Measurements from ENCODE around the gene THOC6. TPM values are rescaled to one million over a fixed set of nuclear protein-coding genes. Genes with fewer than 3 reads are reported as not detected.

The THOC6 gene
- total RNA-seq, 1 donor = 28.1 TPM

DNA sequence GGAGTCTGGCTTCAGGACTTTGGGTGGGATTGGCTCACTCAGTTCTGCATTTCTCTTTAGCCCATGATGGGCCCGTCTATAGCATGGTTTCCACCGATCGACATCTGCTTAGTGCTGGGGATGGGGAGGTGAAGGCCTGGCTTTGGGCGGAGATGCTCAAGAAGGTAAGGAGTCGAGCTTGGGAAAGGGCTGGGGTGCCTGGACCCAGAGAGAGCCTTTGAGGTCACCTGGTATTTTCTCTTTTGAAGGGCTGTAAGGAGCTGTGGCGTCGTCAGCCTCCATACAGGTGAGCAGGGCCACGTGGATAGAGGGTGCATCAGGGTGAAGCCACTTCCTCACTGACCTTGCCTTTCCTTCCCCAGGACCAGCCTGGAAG lies 2.2 kb downstream of the THOC6 start:
- H3K4me3 ChIP-seq (ENCODE audit: low read depth, low read length) = no peak overlapping the region
- DNase-seq (ENCODE audit: low read depth) = no peak
- TF ChIP-seq, protein P1, sequence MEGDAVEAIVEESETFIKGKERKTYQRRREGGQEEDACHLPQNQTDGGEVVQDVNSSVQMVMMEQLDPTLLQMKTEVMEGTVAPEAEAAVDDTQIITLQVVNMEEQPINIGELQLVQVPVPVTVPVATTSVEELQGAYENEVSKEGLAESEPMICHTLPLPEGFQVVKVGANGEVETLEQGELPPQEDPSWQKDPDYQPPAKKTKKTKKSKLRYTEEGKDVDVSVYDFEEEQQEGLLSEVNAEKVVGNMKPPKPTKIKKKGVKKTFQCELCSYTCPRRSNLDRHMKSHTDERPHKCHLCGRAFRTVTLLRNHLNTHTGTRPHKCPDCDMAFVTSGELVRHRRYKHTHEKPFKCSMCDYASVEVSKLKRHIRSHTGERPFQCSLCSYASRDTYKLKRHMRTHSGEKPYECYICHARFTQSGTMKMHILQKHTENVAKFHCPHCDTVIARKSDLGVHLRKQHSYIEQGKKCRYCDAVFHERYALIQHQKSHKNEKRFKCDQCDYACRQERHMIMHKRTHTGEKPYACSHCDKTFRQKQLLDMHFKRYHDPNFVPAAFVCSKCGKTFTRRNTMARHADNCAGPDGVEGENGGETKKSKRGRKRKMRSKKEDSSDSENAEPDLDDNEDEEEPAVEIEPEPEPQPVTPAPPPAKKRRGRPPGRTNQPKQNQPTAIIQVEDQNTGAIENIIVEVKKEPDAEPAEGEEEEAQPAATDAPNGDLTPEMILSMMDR (IDR thresholded peaks at IDR 0.05; ENCODE audit: insufficient read depth, low read depth, low read length) = no peak

DNA sequence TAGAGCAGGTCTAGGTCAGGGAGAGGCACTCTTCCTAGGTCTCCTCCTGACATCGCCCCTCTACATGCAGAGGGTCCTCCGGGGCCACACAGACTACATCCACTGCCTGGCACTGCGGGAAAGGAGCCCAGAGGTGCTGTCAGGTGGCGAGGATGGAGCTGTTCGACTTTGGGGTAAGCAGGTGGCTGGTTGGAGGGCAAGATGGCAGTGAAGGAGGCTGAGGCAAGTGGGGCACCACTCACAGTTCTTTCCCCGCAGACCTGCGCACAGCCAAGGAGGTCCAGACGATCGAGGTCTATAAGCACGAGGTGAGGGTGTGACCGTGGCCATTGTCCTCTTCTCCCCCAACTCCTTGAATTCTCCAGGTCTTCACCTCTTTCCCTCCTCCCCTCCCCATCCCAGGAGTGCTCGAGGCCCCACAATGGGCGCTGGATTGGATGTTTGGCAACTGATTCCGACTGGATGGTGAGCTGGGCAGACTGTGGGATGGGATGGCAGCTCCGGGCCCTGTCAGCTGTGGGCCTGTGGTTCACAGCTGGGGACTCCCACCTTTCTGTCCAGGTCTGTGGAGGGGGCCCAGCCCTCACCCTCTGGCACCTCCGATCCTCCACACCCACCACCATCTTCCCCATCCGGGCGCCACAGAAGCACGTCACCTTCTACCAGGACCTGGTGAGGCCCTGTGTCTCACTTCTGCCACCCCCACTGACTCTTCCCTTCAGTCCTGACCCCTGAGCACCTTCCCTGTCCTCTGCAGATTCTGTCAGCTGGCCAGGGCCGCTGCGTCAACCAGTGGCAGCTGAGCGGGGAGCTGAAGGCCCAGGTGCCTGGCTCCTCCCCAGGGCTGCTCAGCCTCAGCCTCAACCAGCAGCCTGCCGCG lies 3.0 kb downstream of the THOC6 start:
- no peak overlapping the region for H3K4me3 ChIP-seq (ENCODE audit: low read depth, low read length)
- no peak for DNase-seq (ENCODE audit: low read depth)
- TF ChIP-seq, protein P1 (IDR thresholded peaks at IDR 0.05; ENCODE audit: insufficient read depth, low read depth, low read length) = no peak

DNA sequence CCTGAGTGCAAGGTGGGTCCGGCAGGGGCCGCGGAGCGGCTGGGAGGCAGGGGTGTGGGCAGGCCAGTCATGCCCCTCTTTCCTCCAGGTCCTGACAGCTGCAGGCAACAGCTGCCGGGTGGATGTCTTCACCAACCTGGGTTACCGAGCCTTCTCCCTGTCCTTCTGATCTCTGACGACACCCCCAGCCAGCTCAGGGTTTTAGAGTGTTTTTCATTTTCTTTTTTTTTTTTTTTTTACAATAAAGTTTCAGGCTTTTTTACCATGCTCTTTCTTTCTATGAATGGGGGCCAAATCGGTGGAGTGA lies 3.6 kb downstream of the THOC6 start:
- TF ChIP-seq, protein P1 (IDR thresholded peaks at IDR 0.05; ENCODE audit: insufficient read depth, low read depth, low read length) = no peak
- DNase-seq (ENCODE audit: low read depth) = no peak
- no peak overlapping the region for H3K4me3 ChIP-seq (ENCODE audit: low read depth, low read length)

DNA sequence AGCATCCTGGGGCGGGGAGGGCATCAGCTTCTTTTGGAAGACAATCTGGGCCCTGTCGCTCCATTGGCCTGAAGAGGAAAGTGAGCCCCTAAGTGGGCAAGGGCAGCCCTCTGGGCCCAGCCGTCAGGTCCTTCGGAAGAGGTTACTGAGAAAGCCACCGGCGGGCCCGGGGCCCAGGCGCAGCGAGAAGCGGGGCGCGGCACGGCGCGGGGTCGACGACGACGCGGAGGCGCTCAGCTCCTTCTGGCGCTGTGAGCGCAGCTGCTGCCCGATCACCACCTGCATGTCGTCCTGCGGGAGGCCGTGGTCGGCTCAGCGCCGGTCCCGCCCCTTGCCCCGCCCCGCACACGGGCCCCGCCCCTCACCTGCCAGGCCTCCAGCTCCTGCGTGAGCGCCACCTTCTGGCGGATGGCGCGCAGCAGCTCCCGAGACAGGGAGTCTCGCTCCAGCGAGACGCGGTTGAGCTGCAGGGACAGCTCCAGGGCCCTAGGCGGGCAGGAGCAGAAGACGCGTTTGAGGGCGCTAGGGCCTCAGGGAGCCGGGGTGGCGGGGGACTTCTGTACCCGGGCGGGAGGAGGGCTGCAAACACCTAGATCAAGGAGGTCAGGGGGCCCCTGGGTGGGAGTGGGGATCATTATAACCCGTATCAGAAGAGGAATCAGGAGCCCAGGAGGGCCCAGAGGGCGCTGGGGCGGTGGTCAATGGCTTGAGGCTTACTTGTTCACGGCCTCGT lies 4.3 kb downstream of the THOC6 start:
- peak; percentile 64 for DNase-seq (ENCODE audit: low read depth)
- TF ChIP-seq, protein P1 (IDR thresholded peaks at IDR 0.05; ENCODE audit: insufficient read depth, low read depth, low read length) = peak; percentile 58
- H3K4me3 ChIP-seq (ENCODE audit: low read depth, low read length) = no peak overlapping the region

DNA sequence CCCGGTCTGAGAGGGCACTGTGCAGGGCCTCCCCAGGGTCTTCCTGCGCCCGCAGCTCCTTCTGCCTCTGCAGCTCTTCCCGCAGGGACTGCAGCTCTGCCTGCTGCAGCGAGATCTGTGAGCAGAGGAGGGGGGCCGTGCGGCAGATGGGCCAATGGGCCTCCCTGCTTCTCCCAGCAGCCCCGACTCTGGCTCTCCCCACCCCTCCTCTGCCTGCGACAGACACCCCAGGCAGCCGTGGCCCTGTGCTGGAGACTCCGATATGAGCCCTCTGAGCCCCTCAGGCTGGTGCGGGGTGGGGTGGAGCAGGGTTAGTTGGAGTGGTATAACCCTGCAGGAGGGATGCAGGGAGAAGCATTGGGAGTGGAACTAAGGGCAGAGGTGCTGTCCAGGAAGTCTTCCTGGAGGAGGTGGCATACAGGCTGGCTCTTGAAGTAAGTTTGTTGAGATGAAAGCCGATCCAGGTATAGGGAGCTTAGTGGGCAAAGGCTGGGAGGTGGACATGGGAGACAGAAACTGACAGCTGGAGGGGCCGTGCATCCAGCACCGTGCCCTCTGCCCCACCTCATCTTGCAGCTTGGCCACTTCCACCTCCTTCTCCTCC lies 5.0 kb downstream of the THOC6 start:
- TF ChIP-seq, protein P1 (IDR thresholded peaks at IDR 0.05; ENCODE audit: insufficient read depth, low read depth, low read length) = no peak
- DNase-seq (ENCODE audit: low read depth) = no peak
- no peak overlapping the region for H3K4me3 ChIP-seq (ENCODE audit: low read depth, low read length)

DNA sequence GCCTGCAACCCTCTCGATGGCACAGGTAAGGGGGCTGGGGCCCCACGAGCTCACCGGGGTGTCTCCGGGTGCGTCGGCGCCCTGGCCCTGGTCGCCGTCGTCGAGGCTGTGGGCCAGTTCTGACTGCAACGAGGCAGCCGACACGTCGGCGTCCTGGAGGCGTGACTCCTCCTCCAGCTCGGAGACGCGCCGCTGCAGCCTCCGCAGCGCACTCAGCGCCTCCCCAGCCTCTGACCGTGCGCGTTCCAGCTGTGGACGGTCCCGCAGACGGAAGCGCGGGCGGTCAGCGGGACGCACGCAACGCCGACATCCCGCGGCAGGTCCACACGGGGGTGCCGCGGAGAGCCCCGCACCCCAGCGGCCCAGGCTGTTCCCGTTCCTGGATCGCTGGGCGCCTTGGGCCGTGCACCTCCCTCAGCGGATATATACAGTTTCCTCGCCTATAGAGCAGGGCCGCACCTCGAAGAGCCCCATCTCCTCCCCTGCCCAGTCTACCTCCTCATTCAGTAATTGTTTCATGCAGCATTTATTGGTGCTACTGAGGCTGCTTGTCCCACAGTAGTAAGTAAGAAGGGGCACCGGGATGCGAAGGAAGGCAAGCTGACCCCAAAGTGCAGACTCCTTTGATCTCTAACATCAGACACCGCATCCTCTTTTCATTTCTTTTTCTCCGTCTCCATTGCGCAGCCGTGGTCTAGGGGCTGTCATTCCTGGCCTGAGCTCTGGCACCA lies 5.8 kb downstream of the THOC6 start:
- TF ChIP-seq, protein P1 (IDR thresholded peaks at IDR 0.05; ENCODE audit: insufficient read depth, low read depth, low read length) = no peak
- H3K4me3 ChIP-seq (ENCODE audit: low read depth, low read length) = peak overlapping the region; percentile 12
- DNase-seq (ENCODE audit: low read depth) = peak; percentile 32
